AG04449 (cell line): ENCODE measurements around the gene SLC9A2.

Experiments used
- CTCF ChIA-PET: fragments of 350-600 bp; formaldehyde crosslinking; extraction: SDS; loops from one replicate; lab custom pipeline; 2021; ENCODE audit warnings: antibody characterized with exemption; lab: Yijun Ruan, JAX
- POLR2A ChIA-PET: fragments of 400-600, 350-600 bp; formaldehyde crosslinking; extraction: SDS; loops from one replicate; lab custom pipeline; 2020; ENCODE audit warnings: antibody characterized with exemption, inconsistent platforms; lab: Yijun Ruan, JAX
- DNase-seq: peaks from one replicate; pipeline ENCODE4 v3.0.0-alpha.2; 2010; ENCODE audit warnings: low read depth, low spot score
- H3K4me3 ChIP-seq: 2 replicates; pipeline ENCODE4 v1.5.1; 2011; ENCODE audit warnings: low read depth, mild to moderate bottlenecking, control low read depth, low read length
- CTCF ChIP-seq: IDR thresholded peaks from one replicate; pipeline ENCODE4 v1.5.1; 2011; ENCODE audit warnings: mild to moderate bottlenecking, moderate library complexity, low read length, control low read depth, inconsistent platforms; ENCODE audit not compliant: insufficient read depth; ENCODE audit errors: missing control alignments

SLC9A2 gene

GRCh38 chr2:102619414-102620319 is at the start of gene SLC9A2:
SLC9A2 (plus strand) TSS chr2:102619553; CDS start chr2:102619849, 296 bp downstream.
- ChIA-PET POLR2A (no interaction called here), CTCF (no interaction called here)
- H3K4me3 ChIP-seq: peak within 1 kb of the TSS; percentile 32
- no peak for DNase-seq
- TF ChIP-seq CTCF: no peak

GRCh38 chr2:102575888-102576287 is 43.5 kb upstream of the SLC9A2 start:
- TF ChIP-seq CTCF: no peak
- no peak overlapping the region for H3K4me3 ChIP-seq
- DNase-seq: no peak
- ChIA-PET CTCF (no interaction called here), POLR2A (interaction anchor here (0.6 kb wide), 1 partner anchor 160 kb away, joined by 3 read pairs; no protein-coding TSS in a partner anchor)

GRCh38 chr2:102578376-102578775 is 41.0 kb upstream of the SLC9A2 start:
- no peak for DNase-seq
- POLR2A ChIA-PET: no interaction called here
- no peak overlapping the region for H3K4me3 ChIP-seq
- TF ChIP-seq CTCF: no peak
- CTCF ChIA-PET: no interaction called here

GRCh38 chr2:102581911-102582310 is 37.4 kb upstream of the SLC9A2 start:
- DNase-seq: no peak
- CTCF ChIA-PET: no interaction called here
- no peak overlapping the region for H3K4me3 ChIP-seq
- no peak for TF ChIP-seq CTCF
- POLR2A ChIA-PET: no interaction called here

GRCh38 chr2:102582845-102583244 is 36.5 kb upstream of the SLC9A2 start:
- no peak for DNase-seq
- ChIA-PET CTCF (no interaction called here), POLR2A (no interaction called here)
- no peak for TF ChIP-seq CTCF
- H3K4me3 ChIP-seq: no peak overlapping the region

GRCh38 chr2:102585847-102586404 is 33.4 kb upstream of the SLC9A2 start:
- no peak for TF ChIP-seq CTCF
- POLR2A ChIA-PET: no interaction called here
- CTCF ChIA-PET: interaction anchor here (1.0 kb wide), 1 partner anchor 113 kb away, joined by 3 read pairs; the partner anchor contains the start of gene SLC9A4
- DNase-seq: no peak
- no peak overlapping the region for H3K4me3 ChIP-seq
